DOHH2 (cell line): Measurements from ENCODE around the gene SLC27A1.

ENCODE experiments used
- EZH2phosphoT487 ChIP-seq: fragments of 200-600 bp; sonication (generic); IDR thresholded peaks from 2 replicates; pipeline ENCODE4 v1.6.1; 2017; ENCODE audit warnings: borderline replicate concordance, mild to moderate bottlenecking, antibody characterized with exemption, low read length, moderate library complexity, mixed read lengths
- TF ChIP-seq, protein P1 (sequence below): fragments of 200-600 bp; sonication (generic); IDR thresholded peaks from one replicate; pipeline ENCODE4 v1.5.1; 2014; ENCODE audit warnings: antibody characterized with exemption, mild to moderate bottlenecking, low read depth, low read length; ENCODE audit not compliant: poor library complexity, severe bottlenecking

DNA sequence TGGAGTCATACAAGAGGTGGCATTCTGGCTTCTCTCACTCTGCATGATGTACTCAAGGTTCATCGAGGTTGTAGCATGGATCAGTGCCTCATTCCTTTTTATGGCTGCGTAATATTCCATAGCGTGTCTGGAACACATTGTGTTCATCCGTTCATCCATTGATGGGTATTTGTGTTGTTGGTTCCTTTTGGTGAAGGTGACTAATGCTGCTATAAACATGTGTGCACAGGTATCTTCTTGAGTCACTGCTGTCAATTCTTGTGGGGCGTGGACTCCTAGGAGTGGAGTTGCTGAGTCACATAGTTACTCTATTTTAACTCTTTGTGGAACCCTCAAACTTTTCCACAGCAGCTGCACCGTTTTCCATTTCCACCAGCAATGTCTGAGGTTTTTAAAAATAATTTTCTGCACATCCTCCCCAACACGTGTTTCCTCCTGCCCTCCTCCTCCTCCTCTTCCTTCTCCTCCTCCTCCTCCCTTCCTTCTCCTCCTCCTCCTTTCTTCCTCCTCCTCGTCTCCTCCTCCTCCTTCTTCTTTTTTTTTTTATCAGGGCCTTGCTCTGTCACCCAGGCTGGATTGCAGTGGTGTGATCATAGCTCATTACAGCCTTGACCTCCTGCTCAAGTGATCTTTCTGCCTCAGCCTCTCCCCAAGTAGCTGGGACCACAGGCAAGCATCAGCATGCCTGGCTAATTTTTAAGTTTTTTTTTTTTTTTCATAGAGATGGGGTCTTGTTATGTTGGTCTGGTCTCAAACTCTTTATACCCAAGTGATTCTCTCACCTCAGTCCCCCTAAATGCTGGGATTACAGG, 19.9 kb upstream of the SLC27A1 start:
- no peak for TF ChIP-seq EZH2phosphoT487
- TF ChIP-seq, protein P1, sequence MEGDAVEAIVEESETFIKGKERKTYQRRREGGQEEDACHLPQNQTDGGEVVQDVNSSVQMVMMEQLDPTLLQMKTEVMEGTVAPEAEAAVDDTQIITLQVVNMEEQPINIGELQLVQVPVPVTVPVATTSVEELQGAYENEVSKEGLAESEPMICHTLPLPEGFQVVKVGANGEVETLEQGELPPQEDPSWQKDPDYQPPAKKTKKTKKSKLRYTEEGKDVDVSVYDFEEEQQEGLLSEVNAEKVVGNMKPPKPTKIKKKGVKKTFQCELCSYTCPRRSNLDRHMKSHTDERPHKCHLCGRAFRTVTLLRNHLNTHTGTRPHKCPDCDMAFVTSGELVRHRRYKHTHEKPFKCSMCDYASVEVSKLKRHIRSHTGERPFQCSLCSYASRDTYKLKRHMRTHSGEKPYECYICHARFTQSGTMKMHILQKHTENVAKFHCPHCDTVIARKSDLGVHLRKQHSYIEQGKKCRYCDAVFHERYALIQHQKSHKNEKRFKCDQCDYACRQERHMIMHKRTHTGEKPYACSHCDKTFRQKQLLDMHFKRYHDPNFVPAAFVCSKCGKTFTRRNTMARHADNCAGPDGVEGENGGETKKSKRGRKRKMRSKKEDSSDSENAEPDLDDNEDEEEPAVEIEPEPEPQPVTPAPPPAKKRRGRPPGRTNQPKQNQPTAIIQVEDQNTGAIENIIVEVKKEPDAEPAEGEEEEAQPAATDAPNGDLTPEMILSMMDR = no peak
